ENCODE data around the gene ABLIM3.

- TF ChIP-seq, protein P1, sequence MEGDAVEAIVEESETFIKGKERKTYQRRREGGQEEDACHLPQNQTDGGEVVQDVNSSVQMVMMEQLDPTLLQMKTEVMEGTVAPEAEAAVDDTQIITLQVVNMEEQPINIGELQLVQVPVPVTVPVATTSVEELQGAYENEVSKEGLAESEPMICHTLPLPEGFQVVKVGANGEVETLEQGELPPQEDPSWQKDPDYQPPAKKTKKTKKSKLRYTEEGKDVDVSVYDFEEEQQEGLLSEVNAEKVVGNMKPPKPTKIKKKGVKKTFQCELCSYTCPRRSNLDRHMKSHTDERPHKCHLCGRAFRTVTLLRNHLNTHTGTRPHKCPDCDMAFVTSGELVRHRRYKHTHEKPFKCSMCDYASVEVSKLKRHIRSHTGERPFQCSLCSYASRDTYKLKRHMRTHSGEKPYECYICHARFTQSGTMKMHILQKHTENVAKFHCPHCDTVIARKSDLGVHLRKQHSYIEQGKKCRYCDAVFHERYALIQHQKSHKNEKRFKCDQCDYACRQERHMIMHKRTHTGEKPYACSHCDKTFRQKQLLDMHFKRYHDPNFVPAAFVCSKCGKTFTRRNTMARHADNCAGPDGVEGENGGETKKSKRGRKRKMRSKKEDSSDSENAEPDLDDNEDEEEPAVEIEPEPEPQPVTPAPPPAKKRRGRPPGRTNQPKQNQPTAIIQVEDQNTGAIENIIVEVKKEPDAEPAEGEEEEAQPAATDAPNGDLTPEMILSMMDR (IDR thresholded peaks at IDR 0.05) = no peak
- no peak for TF ChIP-seq POLR2A (IDR thresholded peaks at IDR 0.05)
These were observed 27.6 kb upstream of the ABLIM3 start for GRCh38 chr5:149113669-149114068.
